ENCODE data around the gene SLC25A42.
"Not testable (repeated sequence)": the region's sequence is repeated elsewhere in the genome, so short reads cannot be mapped to it uniquely, and the experiment has no call there.

- TF ChIP-seq POLR2A (IDR thresholded peaks at IDR 0.05); CTCF (IDR thresholded peaks at IDR 0.05 in 4 of 5, conservative IDR thresholded peaks at IDR 0.05 in 1 of 5): not testable (repeated sequence)
These were observed 71.9 kb downstream of the SLC25A42 start for GRCh38 chr19:19135713-19136112.
